ENCODE results near the gene MADD.

GRCh38 chr11:47348131-47348802 lies 78.3 kb downstream of the MADD start:
- no peak for TF ChIP-seq CTCF (IDR thresholded peaks at IDR 0.05; ENCODE audit: low read depth, low read length)
- TF ChIP-seq EZH2phosphoT487 (IDR thresholded peaks at IDR 0.05; ENCODE audit: low read depth) = no peak

Measured in OCI-LY3 (cell line).